Stromal cell of bone marrow (primary cell): ENCODE data around the gene STK35.

Experiments used
- DNase-seq: peaks from one replicate; pipeline ENCODE4 v3.0.0-alpha.2; 2012; ENCODE audit warnings: low read depth

The STK35 gene

GRCh38 chr20:2135013-2135412, 33.4 kb downstream of the STK35 start:
- DNase-seq: no peak

GRCh38 chr20:2136275-2136674, 34.6 kb downstream of the STK35 start:
- DNase-seq: no peak

- peak; percentile 40 for DNase-seq
Measured at GRCh38 chr20:2137552-2138201, 36.0 kb downstream of the STK35 start.

GRCh38 chr20:2138396-2138795, 36.8 kb downstream of the STK35 start:
- DNase-seq: no peak

- no peak for DNase-seq
Measured at GRCh38 chr20:2139250-2139649, 37.6 kb downstream of the STK35 start.

GRCh38 chr20:2139736-2140135, 38.1 kb downstream of the STK35 start:
- no peak for DNase-seq

GRCh38 chr20:2140561-2140960, 38.9 kb downstream of the STK35 start:
- peak; percentile 33 for DNase-seq

- no peak for DNase-seq
Measured at GRCh38 chr20:2141600-2142575, 40.3 kb downstream of the STK35 start.

- no peak for DNase-seq
Measured at GRCh38 chr20:2142649-2143048, 41.0 kb downstream of the STK35 start.

- no peak for DNase-seq
Measured at GRCh38 chr20:2143594-2143993, 42.0 kb downstream of the STK35 start.

GRCh38 chr20:2144850-2145249, 43.2 kb downstream of the STK35 start:
- DNase-seq: no peak

- no peak for DNase-seq
Measured at GRCh38 chr20:2145376-2145775, 43.7 kb downstream of the STK35 start.

GRCh38 chr20:2146080-2146867, 44.6 kb downstream of the STK35 start:
- no peak for DNase-seq

GRCh38 chr20:2149507-2149906, 47.9 kb downstream of the STK35 start:
- no peak for DNase-seq

- no peak for DNase-seq
Measured at GRCh38 chr20:2150660-2151059, 49.0 kb downstream of the STK35 start.

- DNase-seq: peak; percentile 33
Measured at GRCh38 chr20:2151858-2152281, 50.2 kb downstream of the STK35 start.

- no peak for DNase-seq
Measured at GRCh38 chr20:2152317-2152716, 50.7 kb downstream of the STK35 start.

- no peak for DNase-seq
Measured at GRCh38 chr20:2153326-2153725, 51.7 kb downstream of the STK35 start.

GRCh38 chr20:2156224-2156623, 54.6 kb downstream of the STK35 start:
- DNase-seq: no peak

GRCh38 chr20:2156666-2157624, 55.3 kb downstream of the STK35 start:
- no peak for DNase-seq

GRCh38 chr20:2162125-2162822, 60.6 kb downstream of the STK35 start:
- DNase-seq: no peak
